Stimulated activated CD4-positive, alpha-beta T cell treated with anti-CD3 and anti-CD28 coated beads, Interleukin-15, amount 100 ng/mL, for 1 hour (primary cell): ENCODE measurements around the gene RAB26.
"Not testable (repeated sequence)": the region's sequence is repeated elsewhere in the genome, so short reads cannot be mapped to it uniquely, and the experiment has no call there.

Experiments
- DNase-seq, 2 donors: peaks; one replicate each; pipeline ENCODE4 v3.0.0-alpha.2; 2020; ENCODE audit warnings: low read depth in 1 of 2, low spot score in 1 of 2

The RAB26 gene, protein sequence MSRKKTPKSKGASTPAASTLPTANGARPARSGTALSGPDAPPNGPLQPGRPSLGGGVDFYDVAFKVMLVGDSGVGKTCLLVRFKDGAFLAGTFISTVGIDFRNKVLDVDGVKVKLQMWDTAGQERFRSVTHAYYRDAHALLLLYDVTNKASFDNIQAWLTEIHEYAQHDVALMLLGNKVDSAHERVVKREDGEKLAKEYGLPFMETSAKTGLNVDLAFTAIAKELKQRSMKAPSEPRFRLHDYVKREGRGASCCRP

DNA sequence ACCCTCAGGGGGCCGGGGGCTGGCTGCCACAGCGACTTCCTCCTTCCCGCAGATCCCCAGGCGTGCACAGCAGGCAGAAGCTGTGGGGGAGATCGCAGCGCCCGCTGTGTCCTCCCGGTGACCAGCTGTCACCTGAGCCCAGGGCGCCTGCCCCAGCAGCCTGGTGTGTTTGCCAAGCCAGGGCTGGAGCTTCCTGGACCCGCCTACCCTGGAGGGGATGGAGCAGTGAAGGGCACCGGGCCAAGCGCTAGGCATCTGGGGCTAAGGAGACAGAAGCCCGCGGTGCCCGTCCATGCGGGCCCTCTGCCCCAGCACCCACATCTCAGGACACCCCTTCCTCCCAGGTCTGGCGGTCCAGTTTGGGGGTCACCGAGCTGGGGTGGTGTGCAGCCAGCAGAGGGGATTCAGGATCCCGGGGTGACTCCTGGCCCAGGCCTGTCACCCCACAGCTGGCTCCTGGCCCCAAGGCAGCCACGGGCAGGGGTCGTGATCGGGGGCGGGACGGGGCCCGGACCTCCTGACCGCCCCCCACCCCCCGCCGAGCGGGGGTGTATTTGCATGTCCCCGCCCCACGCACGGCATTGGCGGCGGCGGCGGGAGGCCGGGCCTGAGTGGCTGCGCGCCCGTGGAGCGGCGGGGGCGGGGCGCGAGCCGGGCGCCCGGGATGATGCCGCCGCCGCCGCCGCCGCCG, at the start of gene RAB26:
Gene RAB26 (plus strand): TSS at position 645 of the 691 bp plus-strand sequence. CDS start 159 bp downstream, outside the sequence.
- DNase-seq: no peak

DNA sequence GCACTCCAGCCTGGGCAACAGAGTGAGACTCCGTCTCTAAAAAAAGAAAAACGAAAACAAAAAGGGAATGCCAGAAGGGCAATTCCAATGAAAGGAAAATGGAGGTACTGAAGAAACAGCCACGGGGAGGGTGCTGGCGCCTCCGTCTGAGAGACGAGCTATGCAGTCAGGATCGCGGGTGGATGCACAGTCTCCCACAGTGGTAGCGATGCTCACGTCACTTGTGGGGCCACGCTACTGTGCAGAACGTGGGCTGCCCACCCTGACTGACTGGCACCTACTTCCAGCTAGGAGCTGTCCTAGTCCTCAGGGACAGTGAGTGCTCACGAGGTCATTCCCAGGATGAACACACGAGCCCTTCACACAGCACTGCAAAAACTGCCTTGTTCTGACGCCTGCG, 46.8 kb upstream of the RAB26 start:
- DNase-seq: not testable (repeated sequence)

DNA sequence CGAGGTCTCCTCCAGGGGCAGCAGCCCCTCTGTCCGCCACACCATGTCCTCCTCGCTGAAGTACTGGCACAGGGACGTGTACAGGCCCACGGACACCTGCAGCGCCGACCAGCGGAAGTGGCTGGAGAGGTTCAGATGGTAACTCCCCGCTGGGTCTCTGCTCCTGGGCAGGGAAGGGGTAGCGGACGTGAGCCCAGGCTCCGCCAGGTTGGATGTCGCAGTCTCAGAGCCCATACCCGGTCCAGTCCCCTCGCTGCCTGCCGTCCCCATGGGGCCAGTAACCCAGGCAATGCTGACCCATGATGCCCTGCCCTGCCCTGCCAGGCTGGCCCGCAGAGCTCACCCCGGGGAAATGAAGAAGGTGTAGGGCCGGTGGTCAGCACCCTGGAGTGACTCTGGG, 46.0 kb upstream of the RAB26 start:
- DNase-seq: no peak

DNA sequence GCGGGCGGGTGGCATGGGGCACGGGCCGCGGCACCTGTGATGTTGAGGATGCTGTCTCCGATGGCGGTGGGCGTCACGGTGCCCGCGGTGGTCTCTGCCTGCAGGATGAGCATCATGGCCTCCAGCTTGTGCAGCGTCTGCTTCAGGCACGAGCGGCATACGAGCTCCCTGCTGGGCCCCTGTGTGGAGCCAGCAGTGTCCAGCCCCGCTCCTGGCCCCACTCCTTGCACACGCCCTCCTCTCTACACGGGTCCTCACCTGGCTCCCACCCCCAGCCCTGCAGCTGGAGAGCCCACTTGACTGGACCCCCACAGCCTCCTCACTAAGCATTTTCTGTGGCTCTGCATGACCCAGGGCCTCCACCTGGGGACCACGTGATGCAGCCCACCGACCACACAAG, 44.0 kb upstream of the RAB26 start:
- DNase-seq: not testable (repeated sequence)

DNA sequence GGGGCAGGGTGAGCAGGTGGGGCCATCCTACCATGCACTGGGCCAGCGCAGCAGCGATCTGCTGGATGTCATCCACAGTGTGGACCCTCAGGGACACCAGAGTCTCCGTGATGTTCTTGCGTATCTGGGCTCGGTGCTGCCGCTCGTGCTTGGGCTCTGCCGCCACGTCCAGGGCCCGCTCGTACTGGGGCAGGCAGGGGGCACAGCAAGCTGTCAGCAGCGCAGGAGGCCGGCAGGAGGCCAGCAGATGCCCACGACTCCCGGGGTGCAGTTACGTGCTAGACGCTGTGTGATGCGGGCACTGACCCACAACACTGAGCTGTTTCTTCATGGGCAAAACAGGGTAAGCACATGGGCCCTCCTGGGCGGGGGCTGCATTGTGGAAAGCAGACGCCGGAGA, 43.1 kb upstream of the RAB26 start:
- DNase-seq: not testable (repeated sequence)

DNA sequence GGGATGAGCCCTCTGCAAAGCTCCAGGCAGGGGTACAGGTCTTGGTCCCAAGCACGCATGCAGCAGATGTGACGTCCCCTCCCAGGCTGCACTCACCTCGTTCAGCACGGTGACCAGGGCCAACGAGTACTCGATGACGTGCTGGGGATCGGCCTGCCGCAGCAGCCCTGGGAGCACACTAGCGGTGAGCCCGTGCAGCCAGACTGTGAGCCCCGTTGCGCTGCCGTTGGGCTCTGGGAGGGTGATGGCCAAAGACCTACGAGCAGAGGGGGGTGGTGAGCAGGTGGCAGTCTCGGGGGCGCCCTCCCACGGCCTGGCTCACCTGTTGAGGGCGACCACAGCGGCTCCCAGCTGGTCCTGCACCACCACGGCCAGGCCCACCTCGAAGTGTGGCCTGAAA, 42.7 kb upstream of the RAB26 start:
- DNase-seq: not testable (repeated sequence)

DNA sequence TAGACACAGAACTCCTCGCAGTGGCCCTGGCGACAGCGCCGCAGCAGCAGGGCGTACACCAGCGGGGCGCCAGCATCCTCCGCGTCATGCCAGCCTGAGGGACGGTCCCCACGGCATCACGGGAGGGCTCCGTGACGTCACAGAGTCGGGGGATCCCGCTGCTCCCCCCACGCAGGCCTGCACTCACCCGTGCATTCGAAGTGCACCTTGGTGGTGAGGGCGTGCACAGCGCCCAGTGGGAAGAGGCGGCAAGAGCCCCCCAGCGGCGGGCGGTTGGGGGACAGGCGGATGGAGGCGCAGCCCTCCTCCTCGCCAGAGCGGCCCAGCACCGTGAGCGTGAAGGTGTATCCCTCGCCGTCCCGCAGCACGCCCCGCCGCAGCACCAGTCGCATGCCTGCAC, 42.2 kb upstream of the RAB26 start:
- not testable (repeated sequence) for DNase-seq

DNA sequence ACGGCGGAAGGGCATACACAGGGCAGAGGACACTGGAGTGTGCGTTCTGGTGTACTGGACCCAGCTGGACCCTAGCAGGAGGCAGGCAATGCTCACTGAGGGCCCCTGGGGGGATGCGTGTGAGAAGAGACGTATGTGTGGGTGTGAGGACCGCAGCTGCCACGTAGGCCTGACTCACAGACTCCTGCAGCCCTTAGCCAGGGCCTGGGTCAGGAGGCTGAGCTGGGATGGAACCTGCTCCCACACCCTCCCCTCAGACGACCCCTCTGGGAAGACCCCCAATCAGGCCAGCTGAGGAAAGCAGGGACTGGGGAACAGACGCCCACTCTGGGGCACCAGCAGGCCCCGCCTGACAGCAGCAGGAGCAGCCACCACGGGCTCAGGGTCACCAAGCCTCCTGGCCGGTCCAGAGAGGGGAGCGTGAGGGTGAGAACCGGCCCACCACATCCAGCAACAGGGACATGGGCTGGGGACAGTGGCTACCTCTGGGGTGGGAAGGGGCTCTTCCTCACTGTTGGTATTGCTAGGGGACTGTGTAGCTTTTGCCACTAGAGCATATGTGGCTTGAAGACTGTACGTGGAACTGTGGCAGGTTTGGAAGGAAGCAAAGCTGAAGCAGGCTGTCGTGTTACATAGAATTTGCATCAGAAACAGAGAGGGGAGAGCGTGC, 41.2 kb upstream of the RAB26 start:
- not testable (repeated sequence) for DNase-seq

DNA sequence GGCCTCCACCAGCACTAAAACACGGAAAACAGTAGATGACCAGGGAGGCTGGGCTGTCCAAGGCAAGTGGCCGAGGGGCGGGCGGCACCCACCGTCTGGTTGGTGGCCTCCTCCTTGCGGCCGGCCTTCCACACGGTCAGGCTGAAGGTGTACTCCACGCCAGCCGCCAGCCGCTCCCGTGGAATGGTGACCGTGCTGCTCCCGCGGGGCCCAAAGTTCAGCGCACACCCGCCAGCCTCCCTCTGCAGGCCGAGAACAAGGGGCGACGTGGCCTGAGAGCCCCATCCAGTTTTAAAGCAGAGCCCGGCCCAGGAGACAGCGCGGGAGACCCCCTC, 40.7 kb upstream of the RAB26 start:
- DNase-seq: not testable (repeated sequence)

DNA sequence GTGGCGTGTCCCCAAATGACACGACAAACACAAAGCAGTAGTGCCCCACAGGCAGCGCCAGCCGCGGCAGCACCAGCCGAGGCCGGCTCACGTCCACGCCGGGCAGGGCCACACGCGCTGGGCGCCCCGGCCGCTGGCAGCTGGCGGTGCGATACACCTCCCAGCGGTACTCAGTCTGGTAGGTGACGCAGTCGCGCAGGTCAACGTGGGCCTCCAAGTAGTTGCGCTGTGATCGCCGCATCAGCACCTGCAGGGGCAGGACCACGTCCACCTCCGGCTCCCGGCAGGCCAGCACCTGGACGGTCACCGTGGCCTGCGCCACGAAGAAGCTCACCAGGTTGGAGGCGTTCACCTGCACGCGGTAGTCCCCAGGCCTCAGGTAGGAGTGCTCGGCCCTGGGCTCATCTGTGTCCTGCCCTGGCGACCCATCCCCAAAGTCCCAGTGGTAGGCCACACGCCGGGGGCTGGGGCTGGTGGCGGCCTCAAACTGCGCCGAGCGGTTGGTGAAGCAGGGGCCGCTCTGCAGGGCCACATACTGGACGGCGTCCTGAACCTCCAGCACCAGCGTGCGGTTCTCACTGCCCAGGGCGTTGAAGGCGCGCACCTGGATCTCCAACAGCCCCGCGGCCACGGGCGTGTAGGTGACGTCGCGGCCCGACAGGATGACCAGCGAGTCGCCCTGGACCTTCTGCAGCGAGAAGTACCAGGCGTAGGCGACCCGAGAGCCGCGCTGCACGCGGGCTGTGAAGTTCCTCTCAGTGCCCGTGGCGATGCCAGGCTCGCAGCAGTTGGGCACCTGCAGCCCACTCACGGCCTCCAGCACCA, 39.8 kb upstream of the RAB26 start:
- DNase-seq: not testable (repeated sequence)

DNA sequence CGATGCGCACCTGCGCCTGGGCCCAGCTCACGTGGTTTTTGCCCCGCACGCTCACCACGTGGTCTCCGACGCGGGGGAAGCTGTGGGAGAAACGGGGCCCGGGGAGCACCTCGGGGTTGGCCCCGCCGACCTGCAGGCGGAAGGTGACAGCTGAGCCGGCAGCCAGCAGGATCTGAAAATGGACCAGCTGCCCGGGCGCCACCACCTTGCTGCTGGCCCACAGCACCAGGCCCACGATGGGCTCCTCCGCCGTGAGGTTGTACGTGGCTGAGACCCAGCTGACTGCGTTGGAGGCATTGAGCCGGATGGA, 39.2 kb upstream of the RAB26 start:
- not testable (repeated sequence) for DNase-seq

DNA sequence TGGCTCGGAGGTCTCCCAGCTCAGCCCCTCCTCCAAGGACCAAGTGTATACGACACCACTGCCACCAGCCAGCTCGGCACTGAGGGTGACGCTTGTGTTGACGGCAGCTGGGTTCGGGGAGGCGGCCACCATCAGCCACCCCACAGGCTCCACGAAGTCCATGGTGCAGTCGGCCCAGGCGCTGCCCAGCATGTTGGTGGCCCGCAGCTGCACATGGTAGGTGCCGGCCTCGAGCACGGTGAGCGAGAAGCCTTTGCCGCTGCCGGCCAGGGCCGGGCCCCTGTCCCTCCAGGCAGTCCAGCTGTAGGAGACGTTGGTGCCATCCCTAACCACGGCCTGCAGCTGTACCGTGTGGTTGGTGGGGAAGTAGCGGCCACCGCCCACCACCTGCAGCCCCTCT, 38.6 kb upstream of the RAB26 start:
- not testable (repeated sequence) for DNase-seq

DNA sequence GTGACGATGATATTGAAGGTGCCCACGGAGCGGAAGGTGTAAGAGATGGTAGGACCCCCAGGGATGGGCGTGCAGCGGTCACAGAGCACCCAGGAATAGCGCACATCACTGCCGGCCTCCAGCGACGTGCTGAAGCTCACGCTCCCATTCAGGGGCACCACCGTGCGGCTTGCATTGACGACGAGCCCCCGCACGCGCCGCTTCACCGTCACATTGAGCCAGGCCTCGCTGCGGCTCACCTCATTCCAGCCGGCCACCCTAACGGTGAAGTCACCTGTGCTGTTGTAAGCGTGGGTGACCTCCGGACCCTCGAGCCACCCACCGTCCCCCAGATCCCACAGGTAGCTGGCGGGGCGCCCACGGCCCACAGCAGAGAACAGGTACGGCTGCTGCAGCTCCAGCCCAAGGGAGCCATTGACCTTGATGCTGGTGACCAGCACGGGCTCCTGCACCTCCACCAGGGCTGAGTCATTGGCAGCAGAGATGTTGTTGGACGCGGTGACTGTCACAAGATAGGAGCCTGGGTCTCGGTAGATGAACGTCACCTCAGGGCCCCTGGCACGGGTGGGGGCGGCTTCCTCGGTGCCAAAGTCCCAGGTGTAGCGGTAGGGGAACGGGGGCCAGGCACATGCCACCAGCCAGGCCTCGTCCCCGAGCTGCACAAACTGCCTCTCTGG, 38.0 kb upstream of the RAB26 start:
- DNase-seq: not testable (repeated sequence)

DNA sequence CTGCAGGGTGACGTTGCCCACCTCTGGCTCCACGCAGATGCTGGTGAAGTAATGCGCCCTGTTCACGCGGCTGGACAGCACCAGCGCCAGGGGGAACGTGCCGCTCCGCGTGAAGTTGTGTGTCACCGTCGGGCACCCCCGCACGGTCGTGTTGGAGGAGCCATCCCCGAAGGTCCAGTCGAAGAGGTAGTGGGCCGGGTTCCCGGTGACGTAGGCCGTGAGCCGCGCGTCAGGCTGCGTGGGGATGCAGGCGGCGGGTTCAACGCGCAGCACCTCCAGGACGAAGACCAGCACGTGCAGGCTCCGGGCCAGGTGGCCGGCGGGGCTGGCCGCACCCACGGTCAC, 37.4 kb upstream of the RAB26 start:
- not testable (repeated sequence) for DNase-seq

DNA sequence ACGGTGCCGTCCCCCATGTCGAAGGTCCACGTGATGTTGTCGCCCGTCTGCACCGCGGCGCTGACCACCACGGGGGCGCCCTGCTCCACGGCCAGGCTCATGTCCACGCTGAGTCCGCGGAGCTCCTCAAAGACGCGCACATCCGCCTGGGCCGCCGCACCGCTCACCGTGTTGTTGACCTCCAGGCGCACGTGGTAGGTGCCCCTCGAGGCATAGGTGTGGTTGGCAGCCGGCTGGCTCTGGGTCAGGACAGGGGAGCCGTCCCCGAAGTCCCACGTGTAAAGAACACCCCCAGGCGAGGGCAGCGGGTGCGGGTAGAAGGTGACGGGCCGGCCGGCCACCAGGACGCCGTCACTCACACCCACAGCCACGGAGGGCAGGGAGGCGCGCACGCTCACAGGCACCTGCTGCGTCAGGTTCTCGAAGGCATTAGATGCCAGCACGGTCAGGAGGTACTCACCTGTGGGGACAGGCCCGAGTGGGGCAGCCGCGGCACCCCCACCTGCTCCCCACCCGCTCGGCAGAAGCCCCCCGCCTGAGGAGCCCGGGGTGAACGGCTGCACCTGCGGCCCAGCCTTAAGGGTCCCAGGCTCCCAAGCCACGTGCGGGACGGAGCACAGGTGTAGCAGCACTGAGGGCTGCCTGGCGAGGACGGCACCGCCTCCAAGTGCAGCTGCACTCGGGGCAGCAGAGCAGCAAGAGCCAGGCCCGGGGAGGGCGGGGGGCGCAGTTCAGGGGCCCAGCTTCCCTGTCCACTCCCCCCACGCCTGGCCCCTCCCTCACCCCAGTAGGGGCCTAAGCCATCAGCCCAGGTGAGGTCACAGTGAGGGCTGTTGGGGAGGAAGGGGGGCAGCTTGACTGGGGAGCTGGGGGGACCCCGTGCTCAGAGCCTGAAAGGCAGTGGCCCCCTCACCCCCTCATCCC, 36.8 kb upstream of the RAB26 start:
- not testable (repeated sequence) for DNase-seq

DNA sequence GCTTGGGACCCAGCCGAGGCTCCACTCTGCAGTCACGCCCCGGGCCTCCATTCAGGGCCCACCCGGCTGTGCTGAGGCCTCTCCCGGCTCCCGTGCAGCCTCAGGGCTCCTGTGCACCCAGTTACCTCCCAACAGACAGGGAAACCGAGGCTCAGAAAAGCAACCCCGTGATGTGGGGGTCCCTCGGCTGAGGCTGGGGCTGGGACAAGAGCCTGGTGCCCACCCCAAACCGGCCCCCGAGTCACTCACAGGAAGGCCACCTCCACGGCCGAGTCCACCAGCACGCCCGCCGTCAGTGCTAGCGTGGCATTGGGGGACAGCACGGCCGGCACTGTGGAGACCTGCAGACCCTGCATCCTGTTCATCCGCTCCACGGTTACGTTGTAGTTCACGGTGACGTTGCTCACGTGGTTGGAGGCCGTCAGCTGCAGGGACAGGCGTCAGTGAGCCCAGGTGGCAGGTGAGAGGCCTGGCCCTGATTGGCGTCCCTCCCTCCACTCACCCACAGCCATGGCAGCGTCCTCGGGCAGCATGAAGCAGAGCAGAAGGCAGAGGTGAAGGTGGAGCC, 35.8 kb upstream of the RAB26 start:
- DNase-seq: not testable (repeated sequence)

DNA sequence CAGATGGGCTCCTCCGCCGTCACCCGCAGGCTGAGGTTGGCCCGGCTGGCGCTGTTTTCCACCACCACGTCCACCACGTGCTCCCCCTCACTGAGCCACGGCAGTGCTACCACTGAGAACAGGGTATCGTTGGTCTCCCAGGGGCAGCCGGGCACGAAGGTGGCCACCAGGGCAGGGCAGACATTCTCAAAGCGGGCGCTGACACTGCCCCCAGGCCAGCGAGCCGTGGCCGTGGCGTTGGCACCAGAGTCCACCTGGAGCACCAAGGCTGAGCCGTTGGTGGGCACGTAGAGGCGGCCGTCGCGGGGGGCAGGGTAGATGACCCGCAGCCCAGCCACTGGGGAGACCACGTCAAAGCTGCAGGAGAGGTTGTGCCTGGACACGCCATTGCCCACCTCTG, 34.2 kb upstream of the RAB26 start:
- not testable (repeated sequence) for DNase-seq

DNA sequence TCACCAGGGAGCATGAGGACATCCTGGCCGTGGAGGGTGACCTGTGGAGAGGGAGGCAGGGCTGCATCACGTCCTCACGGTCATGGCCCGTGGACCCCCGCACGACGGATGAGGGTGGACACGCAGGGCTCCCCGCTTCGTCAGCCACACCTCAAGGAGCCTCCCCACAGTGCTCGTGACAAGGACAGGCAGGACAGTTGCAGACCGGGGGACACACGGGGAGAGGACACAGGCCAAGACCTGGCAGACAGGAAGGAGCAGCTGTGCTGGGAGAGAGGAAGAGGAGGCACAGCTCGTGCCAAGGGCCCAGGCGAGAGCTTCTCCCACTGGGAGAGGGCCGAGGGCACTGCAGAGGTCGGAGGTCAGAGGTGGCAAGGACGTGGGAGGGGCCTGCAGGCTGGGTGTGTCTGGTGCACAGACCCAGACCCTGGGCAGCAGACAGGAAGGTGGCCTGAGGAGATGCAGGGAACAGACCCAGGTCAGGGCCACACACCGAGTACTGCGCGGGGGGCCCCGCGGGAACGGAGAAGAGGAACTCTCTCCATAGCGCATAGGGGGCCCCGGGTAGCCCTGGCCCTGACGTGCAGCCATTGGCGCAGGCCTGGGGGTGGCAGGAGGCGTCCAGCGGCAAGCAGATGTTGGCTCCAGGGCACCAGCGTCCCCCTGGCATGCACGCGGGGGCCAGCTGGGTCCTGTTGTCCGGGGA, 33.4 kb upstream of the RAB26 start:
- not testable (repeated sequence) for DNase-seq

DNA sequence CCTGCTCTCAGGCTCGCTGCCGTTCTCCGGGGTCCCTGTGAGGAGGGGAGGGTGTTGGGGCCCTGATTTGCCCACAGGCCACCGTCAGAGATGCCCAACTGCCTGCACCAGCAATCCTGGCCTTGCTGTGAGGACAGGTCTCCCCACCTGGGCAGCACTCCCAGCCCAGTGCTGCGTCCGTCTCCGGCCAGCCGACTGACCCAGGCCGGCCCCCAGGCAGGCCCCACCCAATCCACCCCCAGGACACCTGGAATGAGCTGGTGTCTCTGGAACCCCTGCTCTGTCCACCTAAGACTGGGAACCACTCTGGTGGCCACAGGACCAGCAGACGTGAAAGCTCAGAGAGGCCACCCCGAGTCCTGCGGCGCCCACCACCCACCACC, 32.8 kb upstream of the RAB26 start:
- no peak for DNase-seq
